Hepatocyte (in vitro differentiated cells): ENCODE results near the gene PIK3R4. TPM values are rescaled to one million over a fixed set of nuclear protein-coding genes. Genes with fewer than 3 reads are reported as not detected.

Experiments used
- DNase-seq: peaks from one replicate; pipeline ENCODE4 v3.0.0-alpha.2; 2016; ENCODE audit warnings: low spot score
- H2AFZ ChIP-seq: fragments of 200-600 bp; sonication (generic); 2 replicates; pipeline ENCODE4 v1.6.0; 2016; ENCODE audit warnings: antibody characterized with exemption, mild to moderate bottlenecking
- H3K27ac ChIP-seq: fragments of 200-600 bp; sonication (generic); 2 replicates; pipeline ENCODE4 v1.5.1; 2016; ENCODE audit warnings: mild to moderate bottlenecking
- H3K27me3 ChIP-seq: fragments of 200-600 bp; sonication (generic); 2 replicates; pipeline ENCODE4 v1.6.1; 2016
- H3K36me3 ChIP-seq: fragments of 200-600 bp; sonication (generic); replicated peaks from 2 replicates; pipeline ENCODE4 v1.5.1; 2016; ENCODE audit warnings: low read depth; ENCODE audit not compliant: insufficient read depth
- H3K4me1 ChIP-seq: fragments of 200-600 bp; sonication (generic); 2 replicates; pipeline ENCODE4 v1.5.1; 2016; ENCODE audit warnings: mild to moderate bottlenecking, moderate library complexity; ENCODE audit not compliant: insufficient read depth
- H3K4me2 ChIP-seq: fragments of 200-600 bp; sonication (generic); 2 replicates; pipeline ENCODE4 v1.6.0; 2016
- H3K4me3 ChIP-seq: fragments of 200-600 bp; sonication (generic); 2 replicates; pipeline ENCODE4 v1.5.1; 2016; ENCODE audit warnings: mild to moderate bottlenecking
- H3K79me2 ChIP-seq: fragments of 200-600 bp; sonication (generic); 2 replicates; pipeline ENCODE4 v1.6.0; 2017; ENCODE audit warnings: mild to moderate bottlenecking
- H3K9me2 ChIP-seq: fragments of 200-600 bp; sonication (generic); replicated peaks from 2 replicates; pipeline ENCODE4 v1.6.0; 2017; ENCODE audit warnings: mild to moderate bottlenecking; ENCODE audit not compliant: insufficient read depth
- H3K9me3 ChIP-seq: fragments of 200-600 bp; sonication (generic); 2 replicates; pipeline ENCODE4 v1.5.1; 2016; ENCODE audit warnings: low read depth, mild to moderate bottlenecking
- H4K20me1 ChIP-seq: fragments of 200-600 bp; sonication (generic); 2 replicates; pipeline ENCODE4 v1.6.0; 2016; ENCODE audit warnings: mild to moderate bottlenecking; ENCODE audit not compliant: insufficient read depth, poor library complexity, severe bottlenecking
- CTCF ChIP-seq: fragments of 200-600 bp; sonication (generic); IDR thresholded peaks from 2 replicates; pipeline ENCODE4 v1.5.1; 2016; ENCODE audit warnings: antibody characterized with exemption, mild to moderate bottlenecking; ENCODE audit not compliant: poor library complexity
- EZH2 ChIP-seq: fragments of 200-600 bp; sonication (generic); IDR thresholded peaks from 2 replicates; pipeline ENCODE4 v1.6.1; 2016; ENCODE audit warnings: antibody characterized with exemption, mild to moderate bottlenecking, borderline replicate concordance
- EZH2phosphoT487 ChIP-seq: fragments of 200-600 bp; sonication (generic); IDR thresholded peaks from one replicate; pipeline ENCODE4 v1.6.1; 2018; ENCODE audit warnings: antibody characterized with exemption, mild to moderate bottlenecking, low read depth, moderate library complexity; ENCODE audit not compliant: unreplicated experiment, severe bottlenecking
- WGBS: methylation state at CpG from one replicate; pipeline ENCODE4 v1.1.6; 2016; ENCODE audit warnings: low lambda C conversion rate; ENCODE audit errors: missing lambda C conversion rate; 5-methylcytosine and 5-hydroxymethylcytosine counted together
- polyA plus RNA-seq: library from polyadenylated mRNA; unstranded; fragments of >200 nt; fragmentation: Nextera tagmentation; extraction: Ambion mirVana; gene quantifications from 2 replicates; pipeline ENCODE4 v1.2.1, GENCODE V29; 2016
- total RNA-seq: library from RNA; depleted of rRNA; stranded (reverse); fragments of >200 nt; gene quantifications from 2 replicates; pipeline ENCODE4 v1.2.3, GENCODE V29; 2014

PIK3R4 gene
- total and polyA plus RNA-seq, 2 experiments from 2014 or later, result 17.1 to 33.3 TPM

- Histone ChIP-seq H3K4me2 (no peak overlapping the region), H2AFZ (no peak overlapping the region), H3K27me3 (no peaks in the 10 kb centered on the region), H3K27ac (peak overlapping the region; percentile 27), H3K9me2 (no peaks in the 10 kb centered on the region), H3K36me3 (no peaks in the 10 kb centered on the region), H3K79me2 (no peaks in the 10 kb centered on the region), H3K9me3 (no peaks in the 10 kb centered on the region), H3K4me3 (no peak overlapping the region), H4K20me1 (no peaks in the 10 kb centered on the region), H3K4me1 (peaks cover 19% of the 10 kb centered on the region)
- peak; percentile 46 for DNase-seq
- TF ChIP-seq CTCF (no peak), EZH2 (no peak), EZH2phosphoT487 (no peak)
- 21% methylated on average over 5 of the region's 5 CpGs for WGBS
These were observed 43.2 kb upstream of the PIK3R4 start for GRCh38 chr3:130789782-130790322.

GRCh38 chr3:130787422-130788068 lies 40.9 kb upstream of the PIK3R4 start:
- Histone ChIP-seq H3K4me3 (no peak overlapping the region), H3K79me2 (no peaks in the 10 kb centered on the region), H3K9me3 (no peaks in the 10 kb centered on the region), H2AFZ (no peak overlapping the region), H3K9me2 (no peaks in the 10 kb centered on the region), H3K36me3 (no peaks in the 10 kb centered on the region), H3K4me2 (no peak overlapping the region), H3K27me3 (no peaks in the 10 kb centered on the region), H3K27ac (no peak overlapping the region), H4K20me1 (no peaks in the 10 kb centered on the region), H3K4me1 (peaks cover 14% of the 10 kb centered on the region)
- DNase-seq, result no peak
- TF ChIP-seq CTCF (no peak), EZH2phosphoT487 (no peak), EZH2 (no peak)
- 59% methylated on average over 6 of the region's 6 CpGs for WGBS

GRCh38 chr3:130786306-130786705 lies 39.7 kb upstream of the PIK3R4 start:
- Histone ChIP-seq H3K4me3 (no peak overlapping the region), H3K4me2 (no peak overlapping the region), H2AFZ (no peak overlapping the region), H3K79me2 (no peaks in the 10 kb centered on the region), H3K36me3 (no peaks in the 10 kb centered on the region), H3K9me2 (no peaks in the 10 kb centered on the region), H3K9me3 (no peaks in the 10 kb centered on the region), H3K27ac (no peak overlapping the region), H4K20me1 (no peaks in the 10 kb centered on the region), H3K27me3 (no peaks in the 10 kb centered on the region), H3K4me1 (peaks cover 14% of the 10 kb centered on the region)
- DNase-seq, result no peak
- TF ChIP-seq EZH2 (no peak), CTCF (no peak), EZH2phosphoT487 (no peak)
